Activated B cell treated with CpG ODN at 0.5 μM for 24 hours (primary cell): ENCODE data around the gene FAM20B. TPM values are rescaled to one million over a fixed set of nuclear protein-coding genes. Genes with fewer than 3 reads are reported as not detected.
A peak's percentile ranks its signal among the peaks of the same experiment; 100 is the strongest.
"Not testable (repeated sequence)": the region's sequence is repeated elsewhere in the genome, so short reads cannot be mapped to it uniquely, and the experiment has no call there.

Experiments used
- ATAC-seq: fragments of 200-7000 bp; cut with Tn5 transposase; one replicate; pipeline ENCODE4 v1.10.0; 2021; ENCODE audit warnings: low read depth, mild to moderate bottlenecking, moderate library complexity
- CTCF ChIA-PET: fragments of 350-600 bp; sonication (Branson Sonifier 250); formaldehyde crosslinking; loops from one replicate; lab custom pipeline; 2021; ENCODE audit warnings: antibody characterized with exemption; lab: Charles Lee
- POLR2A ChIA-PET: fragments of 350-600 bp; sonication (Branson Sonifier 250); formaldehyde crosslinking; loops from one replicate; lab custom pipeline; 2021; ENCODE audit warnings: antibody characterized with exemption; lab: Charles Lee
- DNase-seq: peaks from one replicate; pipeline ENCODE4 v3.0.0; 2022
- H3K27ac Mint-ChIP-seq: one replicate; pipeline ENCODE4 v1.8.0; 2020; ENCODE audit warnings: mixed read lengths
- H3K27me3 Mint-ChIP-seq: one replicate; pipeline ENCODE4 v1.8.0; 2021; ENCODE audit warnings: mixed read lengths
- H3K36me3 Mint-ChIP-seq: one replicate; pipeline ENCODE4 v1.8.0; 2021; ENCODE audit warnings: low read depth, mixed read lengths
- H3K4me1 Mint-ChIP-seq: one replicate; pipeline ENCODE4 v1.8.0; 2021; ENCODE audit warnings: mixed read lengths
- H3K4me3 Mint-ChIP-seq: one replicate; pipeline ENCODE4 v1.8.0; 2020; ENCODE audit warnings: mild to moderate bottlenecking, mixed read lengths
- H3K9me3 Mint-ChIP-seq: one replicate; pipeline ENCODE4 v1.8.0; 2020; ENCODE audit warnings: mixed read lengths
- intact Hi-C: fragments of 100-400 bp; cut with micrococcal nuclease; formaldehyde crosslinking; loops from one replicate; pipeline ENCODE4 v1.15.1; 2024
- total RNA-seq: library from RNA; stranded (reverse); gene quantifications from 2 replicates; pipeline ENCODE4 v1.2.3, GENCODE V29; 2022
- TF ChIP-seq, protein P1 (sequence below): fragments of 200-600 bp; IDR thresholded peaks from one replicate; pipeline ENCODE4 v1.8.0; 2022; ENCODE audit warnings: antibody characterized with exemption, mild to moderate bottlenecking

The FAM20B gene, protein sequence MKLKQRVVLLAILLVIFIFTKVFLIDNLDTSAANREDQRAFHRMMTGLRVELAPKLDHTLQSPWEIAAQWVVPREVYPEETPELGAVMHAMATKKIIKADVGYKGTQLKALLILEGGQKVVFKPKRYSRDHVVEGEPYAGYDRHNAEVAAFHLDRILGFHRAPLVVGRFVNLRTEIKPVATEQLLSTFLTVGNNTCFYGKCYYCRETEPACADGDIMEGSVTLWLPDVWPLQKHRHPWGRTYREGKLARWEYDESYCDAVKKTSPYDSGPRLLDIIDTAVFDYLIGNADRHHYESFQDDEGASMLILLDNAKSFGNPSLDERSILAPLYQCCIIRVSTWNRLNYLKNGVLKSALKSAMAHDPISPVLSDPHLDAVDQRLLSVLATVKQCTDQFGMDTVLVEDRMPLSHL
- 26.3 and 27.5 TPM in 2 replicates for total RNA-seq

DNA sequence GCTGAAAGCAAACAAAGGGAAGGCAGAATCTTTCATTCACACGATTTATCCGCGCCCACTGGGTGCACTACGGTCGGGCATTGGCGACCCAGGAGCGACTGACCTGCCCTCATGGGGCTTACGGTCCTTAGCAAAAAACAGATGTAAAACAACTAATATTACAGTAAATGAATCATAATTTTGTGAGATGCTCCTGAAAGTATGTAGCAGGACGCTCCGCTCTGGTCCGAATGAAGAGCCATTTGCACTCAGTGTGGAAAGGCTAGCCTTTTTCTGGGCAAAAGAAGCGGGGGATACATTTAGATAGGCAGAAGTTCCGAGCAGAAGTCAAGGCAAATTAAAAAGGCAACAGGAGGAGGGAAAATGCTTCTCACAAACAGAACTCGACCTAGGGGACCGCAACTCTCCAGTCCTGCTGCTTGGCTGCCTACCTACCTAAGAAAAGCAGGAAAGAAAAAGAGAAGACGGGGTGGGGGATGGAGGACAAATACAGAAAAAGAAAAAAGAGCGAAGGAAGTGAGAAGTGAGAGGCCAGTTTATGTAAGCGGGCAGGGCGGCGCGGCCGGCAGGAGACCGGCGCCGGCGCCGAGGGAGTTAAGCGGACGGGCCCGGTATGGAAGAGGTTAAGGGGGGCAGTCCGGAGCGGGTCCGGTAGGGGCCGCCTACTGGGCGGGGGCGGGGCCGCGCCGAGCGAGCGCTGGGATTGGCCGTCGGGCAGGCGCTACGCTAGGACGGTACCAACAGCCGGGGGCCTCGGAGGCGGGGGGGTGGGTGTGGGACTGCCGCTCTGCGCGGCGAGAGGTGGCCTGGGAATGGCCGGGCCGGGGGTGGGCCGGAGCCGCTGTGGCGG lies at the start of gene FAM20B:
Gene FAM20B (plus strand): TSS at position 770 of the 850 bp plus-strand sequence. CDS start 17,954 bp downstream, outside the sequence.
- H3K27ac Mint-ChIP-seq: peak within 1 kb of the TSS; percentile 90
- H3K36me3 Mint-ChIP-seq: peaks cover 3% of the 10 kb centered on the region
- TF ChIP-seq, protein P1, sequence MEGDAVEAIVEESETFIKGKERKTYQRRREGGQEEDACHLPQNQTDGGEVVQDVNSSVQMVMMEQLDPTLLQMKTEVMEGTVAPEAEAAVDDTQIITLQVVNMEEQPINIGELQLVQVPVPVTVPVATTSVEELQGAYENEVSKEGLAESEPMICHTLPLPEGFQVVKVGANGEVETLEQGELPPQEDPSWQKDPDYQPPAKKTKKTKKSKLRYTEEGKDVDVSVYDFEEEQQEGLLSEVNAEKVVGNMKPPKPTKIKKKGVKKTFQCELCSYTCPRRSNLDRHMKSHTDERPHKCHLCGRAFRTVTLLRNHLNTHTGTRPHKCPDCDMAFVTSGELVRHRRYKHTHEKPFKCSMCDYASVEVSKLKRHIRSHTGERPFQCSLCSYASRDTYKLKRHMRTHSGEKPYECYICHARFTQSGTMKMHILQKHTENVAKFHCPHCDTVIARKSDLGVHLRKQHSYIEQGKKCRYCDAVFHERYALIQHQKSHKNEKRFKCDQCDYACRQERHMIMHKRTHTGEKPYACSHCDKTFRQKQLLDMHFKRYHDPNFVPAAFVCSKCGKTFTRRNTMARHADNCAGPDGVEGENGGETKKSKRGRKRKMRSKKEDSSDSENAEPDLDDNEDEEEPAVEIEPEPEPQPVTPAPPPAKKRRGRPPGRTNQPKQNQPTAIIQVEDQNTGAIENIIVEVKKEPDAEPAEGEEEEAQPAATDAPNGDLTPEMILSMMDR: no peak
- ChIA-PET POLR2A (interaction anchor here (0.6 kb wide), 1 partner anchor 93 kb away, joined by 3 read pairs; no protein-coding TSS in a partner anchor), CTCF (interaction anchor here (1.0 kb wide), 1 partner anchor 20 kb away, joined by 3 read pairs; no protein-coding TSS in a partner anchor)
- intact Hi-C loops: loop anchor here (1.0 to 5.0 kb wide), 6 partner anchors 56 to 933 kb away; partner anchors contain the start of genes AXDND1, RASAL2 and TOR1AIP2
- DNase-seq (peak; percentile 90), ATAC-seq (peak; percentile 84)
- no peaks in the 10 kb centered on the region for H3K27me3 Mint-ChIP-seq
- peaks cover 2% of the 10 kb centered on the region for H3K9me3 Mint-ChIP-seq
- H3K4me1 Mint-ChIP-seq: peaks cover 43% of the 10 kb centered on the region
- peak within 1 kb of the TSS; percentile 90 for H3K4me3 Mint-ChIP-seq

DNA sequence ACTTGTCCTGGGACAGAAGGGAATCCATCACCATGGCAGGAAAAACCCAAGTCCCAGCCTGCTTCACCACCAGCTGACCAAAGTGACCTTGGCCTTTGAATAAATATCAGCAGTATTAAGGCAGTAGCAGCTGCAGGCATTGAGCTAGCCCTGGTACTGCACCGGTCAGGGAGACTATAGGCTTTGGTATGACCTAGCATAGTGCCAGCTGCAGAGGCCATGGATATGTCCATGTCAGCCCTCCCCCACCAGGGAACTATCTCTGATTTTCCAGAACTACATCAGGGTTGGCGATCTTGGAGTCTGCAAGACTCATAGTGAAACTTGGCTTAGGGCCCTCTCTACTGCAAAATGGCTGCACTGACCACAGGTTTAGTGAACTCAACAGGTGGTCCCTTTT lies 49.2 kb upstream of the FAM20B start:
- CTCF ChIA-PET: no interaction called here
- Mint-ChIP-seq H3K27ac (no peak overlapping the region), H3K36me3 (peaks cover 6% of the 10 kb centered on the region), H3K4me1 (peaks cover 3% of the 10 kb centered on the region), H3K9me3 (peaks cover 21% of the 10 kb centered on the region), H3K27me3 (peaks cover 13% of the 10 kb centered on the region), H3K4me3 (no peak overlapping the region)
- ATAC-seq (no peak), DNase-seq (no peak)
- intact Hi-C loops: no loop called here
- TF ChIP-seq, protein P1: no peak
- POLR2A ChIA-PET: no interaction called here

DNA sequence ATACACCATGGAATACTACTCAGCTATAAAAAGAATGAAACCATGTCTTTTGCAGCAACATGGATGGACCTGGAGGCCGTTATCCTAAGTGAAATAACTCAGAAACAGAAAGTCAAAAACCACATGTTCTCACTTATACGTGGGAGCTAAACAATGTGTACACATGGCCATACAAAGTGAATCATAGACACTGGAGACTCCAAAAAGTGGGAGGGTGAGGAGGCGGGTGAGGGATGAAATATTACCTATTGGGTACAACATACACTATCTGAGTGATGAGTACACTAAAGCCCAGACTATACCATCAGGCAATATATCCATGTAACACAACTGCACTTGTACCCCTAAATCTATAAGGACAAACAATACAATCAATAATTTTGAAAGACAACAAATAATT lies 39.5 kb upstream of the FAM20B start:
- ChIA-PET CTCF (no interaction called here), POLR2A (interaction anchor here (0.6 kb wide), 1 partner anchor 241 kb away, joined by 4 read pairs; no protein-coding TSS in a partner anchor)
- DNase-seq (no peak), ATAC-seq (no peak)
- intact Hi-C loops: no loop called here
- TF ChIP-seq, protein P1: no peak
- Mint-ChIP-seq H3K36me3 (no peaks in the 10 kb centered on the region), H3K9me3 (no peaks in the 10 kb centered on the region), H3K27me3 (no peaks in the 10 kb centered on the region), H3K4me3 (no peak overlapping the region), H3K4me1 (no peaks in the 10 kb centered on the region), H3K27ac (no peak overlapping the region)

DNA sequence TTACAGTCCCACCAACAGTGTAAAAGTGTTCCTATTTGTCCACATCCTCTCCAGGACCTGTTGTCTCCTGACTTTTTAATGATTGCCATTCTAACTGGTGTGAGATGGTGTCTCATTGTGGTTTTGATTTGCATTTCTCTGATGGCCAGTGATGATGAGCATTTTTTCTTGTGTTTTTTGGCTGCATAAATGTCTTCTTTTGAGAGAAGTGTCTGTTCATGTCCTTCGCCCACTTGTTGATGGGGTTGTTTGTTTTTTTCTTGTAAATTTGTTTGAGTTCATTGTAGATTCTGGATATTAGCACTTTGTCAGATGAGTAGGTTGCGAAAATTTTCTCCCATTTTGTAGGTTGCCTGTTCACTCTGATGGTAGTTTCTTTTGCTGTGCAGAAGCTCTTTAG lies 37.5 kb upstream of the FAM20B start:
- CTCF ChIA-PET, H3K36me3 Mint-ChIP-seq, POLR2A ChIA-PET: not testable (repeated sequence)

DNA sequence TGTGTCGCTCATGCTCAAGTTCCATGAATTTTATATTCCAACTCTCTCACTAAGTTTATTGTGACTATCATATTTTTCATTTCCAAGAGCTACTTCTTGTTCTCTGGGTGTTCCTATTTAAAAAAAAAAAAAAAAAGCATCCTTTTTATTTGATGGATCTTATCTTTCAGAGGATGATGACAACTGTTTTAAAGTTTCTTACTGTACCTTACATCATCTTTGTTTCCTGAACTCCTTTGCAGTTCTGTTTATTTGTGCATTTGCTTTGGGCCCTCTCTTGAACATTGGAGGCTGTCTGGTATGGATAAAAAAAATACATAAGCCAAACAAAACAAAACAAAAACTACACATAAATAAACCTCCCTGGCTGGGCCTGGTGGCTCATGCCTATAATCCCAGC lies 32.1 kb upstream of the FAM20B start:
- H3K4me1 Mint-ChIP-seq: no peaks in the 10 kb centered on the region
- TF ChIP-seq, protein P1: no peak
- H3K4me3 Mint-ChIP-seq: no peak overlapping the region
- intact Hi-C loops: no loop called here
- H3K27ac Mint-ChIP-seq: no peak overlapping the region
- CTCF ChIA-PET: no interaction called here
- ATAC-seq (no peak), DNase-seq (no peak)
- H3K27me3 Mint-ChIP-seq: no peaks in the 10 kb centered on the region
- POLR2A ChIA-PET: no interaction called here
- peaks cover 5% of the 10 kb centered on the region for H3K9me3 Mint-ChIP-seq
- no peaks in the 10 kb centered on the region for H3K36me3 Mint-ChIP-seq

More for the DNA sequence above, 37.5 kb upstream of the FAM20B start:
- H3K4me1 Mint-ChIP-seq, H3K4me3 Mint-ChIP-seq, H3K27me3 Mint-ChIP-seq, DNase-seq, H3K27ac Mint-ChIP-seq, ATAC-seq, intact Hi-C loops, H3K9me3 Mint-ChIP-seq: not testable (repeated sequence)
